Activated CD4-positive, alpha-beta T cell treated with anti-CD3 and anti-CD28 coated beads, Interleukin-2, Interleukin-6, amounts not matched to agents 100 ng/mL and 50 ng/mL, durations not matched to agents 16 hours and 8 hours (primary cell): ENCODE measurements around the gene RAB1A.

Experiments used
- DNase-seq: peaks from one replicate; pipeline ENCODE4 v3.0.0-alpha.2; 2020

RAB1A gene

DNA sequence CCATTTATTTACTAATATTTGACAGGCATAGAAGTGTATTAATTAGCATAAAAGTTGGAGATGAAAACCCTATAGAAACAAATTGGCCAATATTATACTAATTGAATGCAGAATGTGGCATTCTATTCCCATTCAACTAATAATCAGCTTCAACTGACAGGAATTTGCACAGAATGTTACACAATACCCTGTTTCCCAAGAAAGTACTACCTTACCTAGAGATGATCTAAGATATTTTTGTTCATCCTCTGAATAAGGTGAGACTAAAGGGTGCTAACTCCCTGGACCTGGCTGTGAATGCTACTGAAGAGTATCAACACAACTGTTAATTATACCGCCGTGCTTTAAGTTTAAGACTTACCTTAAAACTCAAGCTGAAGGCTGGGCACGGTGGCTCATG is 44.8 kb downstream of the RAB1A start:
- no peak for DNase-seq

DNA sequence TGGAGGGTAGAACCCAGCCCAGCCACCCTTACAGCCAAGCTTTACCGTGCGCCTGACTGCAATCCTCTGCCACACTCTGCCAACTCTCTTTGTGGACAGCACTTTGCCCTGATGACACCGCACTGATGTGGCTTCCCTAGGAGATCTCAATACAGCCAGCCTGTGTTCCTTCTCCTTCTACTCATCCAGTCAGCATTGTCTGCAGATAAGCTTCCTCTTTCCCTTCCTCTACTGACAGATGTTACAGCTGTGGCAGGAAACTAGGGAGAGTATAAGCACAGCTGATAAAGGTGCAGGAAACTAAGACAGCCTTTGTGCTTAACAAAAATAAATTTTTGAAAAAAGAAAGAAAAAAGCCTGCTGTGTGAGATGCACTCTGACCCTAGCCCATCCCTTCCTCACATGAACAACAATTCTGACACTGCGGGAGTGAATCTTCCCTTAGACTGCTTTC is 48.6 kb downstream of the RAB1A start:
- no peak for DNase-seq

DNA sequence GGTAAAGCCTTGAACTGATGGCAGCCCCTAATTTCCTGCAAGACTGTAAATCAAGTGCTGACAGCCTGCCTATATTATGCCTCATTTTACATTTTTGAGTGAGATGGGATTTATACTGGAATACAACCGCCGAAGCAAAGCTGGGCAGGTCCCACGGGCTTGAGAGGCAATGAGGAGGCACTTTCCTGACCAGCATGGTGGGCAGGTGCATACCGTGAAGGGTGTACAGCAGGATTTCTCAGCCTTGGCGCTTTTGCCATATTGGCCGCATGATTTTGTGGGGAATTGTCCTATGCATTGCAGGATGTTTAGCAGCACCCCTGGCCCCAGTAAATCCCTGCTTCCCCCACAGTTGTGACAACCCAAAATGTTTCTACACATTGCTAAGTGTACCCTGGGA is 50.9 kb downstream of the RAB1A start:
- no peak for DNase-seq

DNA sequence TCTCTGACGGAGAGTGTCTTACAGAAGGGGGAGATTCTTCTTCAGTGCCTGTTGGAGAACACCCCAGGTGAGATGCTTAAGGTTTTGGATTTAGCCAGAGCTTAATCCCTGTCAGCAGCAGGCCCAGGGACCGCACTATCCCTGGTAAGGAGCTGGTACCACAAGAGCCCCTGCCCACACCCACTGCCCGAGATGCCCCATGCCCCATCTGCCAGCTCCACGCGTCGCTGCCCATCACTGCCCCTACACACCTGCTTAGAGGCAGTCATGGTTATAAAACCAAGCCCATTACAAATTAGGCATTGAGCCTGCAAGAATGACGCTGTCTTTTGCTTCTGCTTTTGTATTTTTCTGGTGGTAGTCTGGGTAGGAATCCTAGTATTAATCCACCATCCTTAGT is 52.0 kb downstream of the RAB1A start:
- no peak for DNase-seq

DNA sequence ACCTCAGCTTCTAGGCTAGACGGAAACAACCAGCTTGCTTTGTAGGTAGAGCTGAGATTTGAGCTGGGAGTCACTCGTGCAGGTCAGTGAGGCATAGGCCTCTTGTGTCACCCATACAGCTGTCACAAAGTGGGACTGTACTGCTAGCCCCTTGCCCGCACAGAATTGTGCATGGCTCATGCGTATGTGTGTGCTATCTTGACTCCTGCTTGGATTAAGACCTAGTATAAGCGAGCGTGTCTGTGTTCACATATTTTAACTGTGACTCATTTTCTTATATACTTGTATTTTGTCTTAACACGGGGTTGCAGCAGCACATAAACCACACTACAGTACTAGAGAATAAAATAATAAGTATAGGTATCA is 53.6 kb downstream of the RAB1A start:
- DNase-seq = no peak

- DNase-seq = no peak
Observed at GRCh38 chr2:65075605-65076344, 54.1 kb downstream of the RAB1A start.

GRCh38 chr2:65075176-65075575 is 54.7 kb downstream of the RAB1A start:
- DNase-seq = no peak

DNA sequence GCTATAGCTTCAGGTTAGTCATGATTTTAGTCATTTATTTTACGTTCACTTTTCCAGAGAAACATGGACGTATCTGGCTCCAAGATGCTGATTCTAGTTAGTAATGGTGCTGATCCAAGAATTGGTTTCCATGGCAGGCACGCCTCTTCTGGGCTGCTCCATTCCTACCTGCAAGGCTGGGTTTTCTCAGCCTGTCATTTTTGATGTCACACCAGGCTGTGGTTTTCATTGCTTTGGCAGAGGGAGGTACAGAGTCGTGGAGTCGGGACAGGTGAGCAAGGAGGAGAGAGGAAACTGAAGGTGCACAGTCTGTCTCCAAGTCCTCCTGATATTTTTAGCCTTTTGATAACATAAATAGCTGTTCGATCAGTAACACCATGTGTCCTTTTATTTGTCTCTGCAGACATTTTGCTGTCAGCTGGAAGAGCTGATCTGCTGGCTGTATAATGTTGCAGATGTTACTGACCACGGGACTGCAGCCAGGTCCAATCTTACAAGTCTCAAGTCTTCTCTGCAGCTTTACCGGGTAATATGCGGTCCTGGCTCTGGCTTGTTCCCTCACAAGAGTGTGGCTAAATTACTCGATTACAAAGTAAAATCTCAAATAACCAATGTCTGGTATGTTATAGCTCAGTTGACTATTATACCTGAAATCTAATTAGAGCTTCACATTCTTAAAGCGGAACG is 55.9 kb downstream of the RAB1A start:
- no peak for DNase-seq

DNA sequence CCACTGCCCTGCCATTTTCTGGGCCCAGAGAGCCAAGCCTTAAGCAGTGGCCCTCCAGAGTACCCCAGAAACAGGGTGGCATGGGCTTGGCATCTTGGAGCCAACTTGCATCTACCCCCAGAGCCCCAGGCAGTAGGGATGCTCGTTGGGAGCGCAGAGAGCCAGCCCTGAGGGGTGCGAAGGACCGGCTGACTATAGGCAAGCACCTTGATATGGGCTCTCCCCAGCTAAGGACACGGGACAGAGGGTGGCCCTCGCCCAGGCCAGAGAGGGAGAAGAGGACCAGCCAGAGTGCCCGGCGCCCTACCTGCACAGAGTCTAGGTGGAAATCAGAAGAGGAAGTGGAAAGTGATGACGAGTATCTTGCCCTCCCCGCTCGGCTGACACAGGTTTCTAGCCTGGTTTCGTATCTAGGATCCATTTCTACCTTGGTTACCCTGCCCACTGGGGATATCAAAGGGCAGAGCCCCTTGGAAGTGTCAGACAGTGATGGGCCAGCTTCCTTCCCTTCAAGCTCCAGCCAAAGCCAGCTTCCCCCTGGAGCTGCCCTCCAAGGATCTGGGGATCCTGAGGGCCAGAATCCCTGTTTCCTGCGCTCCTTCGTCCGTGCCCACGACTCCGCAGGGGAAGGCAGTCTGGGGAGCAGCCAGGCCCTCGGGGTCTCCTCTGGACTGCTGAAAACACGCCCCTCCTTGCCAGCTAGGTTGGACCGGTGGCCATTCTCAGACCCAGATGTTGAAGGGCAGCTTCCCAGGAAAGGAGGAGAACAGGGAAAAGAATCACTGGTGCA is 57.5 kb downstream of the RAB1A start:
- DNase-seq = no peak

DNA sequence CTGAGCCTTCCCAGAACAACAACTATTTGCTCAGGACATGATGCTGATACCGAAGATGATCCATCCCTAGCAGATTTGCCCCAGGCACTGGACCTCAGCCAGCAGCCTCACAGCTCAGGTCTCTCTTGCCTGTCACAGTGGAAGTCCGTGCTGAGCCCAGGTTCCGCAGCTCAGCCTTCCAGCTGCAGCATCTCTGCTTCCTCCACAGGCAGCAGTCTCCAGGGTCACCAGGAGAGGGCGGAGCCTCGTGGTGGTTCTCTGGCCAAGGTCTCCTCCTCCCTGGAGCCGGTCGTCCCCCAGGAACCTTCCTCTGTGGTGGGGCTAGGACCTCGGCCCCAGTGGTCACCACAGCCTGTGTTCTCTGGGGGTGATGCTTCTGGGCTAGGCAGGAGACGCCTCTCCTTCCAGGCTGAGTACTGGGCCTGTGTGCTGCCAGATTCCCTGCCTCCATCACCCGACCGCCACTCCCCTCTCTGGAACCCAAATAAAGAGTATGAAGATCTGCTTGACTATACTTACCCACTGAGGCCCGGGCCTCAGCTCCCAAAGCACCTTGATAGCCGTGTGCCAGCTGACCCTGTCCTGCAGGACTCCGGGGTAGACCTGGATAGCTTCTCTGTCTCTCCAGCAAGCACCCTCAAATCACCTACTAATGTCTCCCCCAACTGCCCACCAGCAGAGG is 58.3 kb downstream of the RAB1A start:
- DNase-seq = no peak

- DNase-seq = no peak
Observed at GRCh38 chr2:65070856-65071255, 59.0 kb downstream of the RAB1A start.

- no peak for DNase-seq
Observed at GRCh38 chr2:65070172-65070830, 59.6 kb downstream of the RAB1A start.

- no peak for DNase-seq
Observed at GRCh38 chr2:65069439-65069824, 60.5 kb downstream of the RAB1A start.

- no peak for DNase-seq
Observed at GRCh38 chr2:65067806-65068553, 61.9 kb downstream of the RAB1A start.

- peak; percentile 74 for DNase-seq
Observed at GRCh38 chr2:65064728-65065552, 65.0 kb downstream of the RAB1A start.

- no peak for DNase-seq
Observed at GRCh38 chr2:65062843-65063825, 66.8 kb downstream of the RAB1A start.

DNA sequence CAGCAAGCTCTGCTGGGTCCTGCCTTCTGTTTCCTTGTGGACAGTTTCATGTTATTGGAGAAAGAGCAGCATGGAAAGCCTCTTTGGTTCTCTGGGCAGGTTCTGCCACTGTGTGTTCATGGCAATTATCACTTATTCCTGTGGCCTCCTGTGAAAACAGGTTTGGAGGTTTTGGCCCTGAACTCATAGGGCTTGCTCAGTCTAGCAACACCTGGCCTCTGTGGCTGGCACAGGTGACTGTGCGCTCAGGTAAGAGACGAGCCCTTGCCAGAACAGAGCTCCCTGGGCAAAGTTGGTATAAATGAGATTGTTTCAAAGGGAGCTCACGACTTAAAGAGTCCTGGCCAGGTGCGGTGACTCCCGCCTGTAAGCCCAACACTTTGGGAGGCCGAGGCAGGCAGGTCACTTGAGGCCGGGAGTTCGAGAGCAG is 68.0 kb downstream of the RAB1A start:
- DNase-seq = no peak

DNA sequence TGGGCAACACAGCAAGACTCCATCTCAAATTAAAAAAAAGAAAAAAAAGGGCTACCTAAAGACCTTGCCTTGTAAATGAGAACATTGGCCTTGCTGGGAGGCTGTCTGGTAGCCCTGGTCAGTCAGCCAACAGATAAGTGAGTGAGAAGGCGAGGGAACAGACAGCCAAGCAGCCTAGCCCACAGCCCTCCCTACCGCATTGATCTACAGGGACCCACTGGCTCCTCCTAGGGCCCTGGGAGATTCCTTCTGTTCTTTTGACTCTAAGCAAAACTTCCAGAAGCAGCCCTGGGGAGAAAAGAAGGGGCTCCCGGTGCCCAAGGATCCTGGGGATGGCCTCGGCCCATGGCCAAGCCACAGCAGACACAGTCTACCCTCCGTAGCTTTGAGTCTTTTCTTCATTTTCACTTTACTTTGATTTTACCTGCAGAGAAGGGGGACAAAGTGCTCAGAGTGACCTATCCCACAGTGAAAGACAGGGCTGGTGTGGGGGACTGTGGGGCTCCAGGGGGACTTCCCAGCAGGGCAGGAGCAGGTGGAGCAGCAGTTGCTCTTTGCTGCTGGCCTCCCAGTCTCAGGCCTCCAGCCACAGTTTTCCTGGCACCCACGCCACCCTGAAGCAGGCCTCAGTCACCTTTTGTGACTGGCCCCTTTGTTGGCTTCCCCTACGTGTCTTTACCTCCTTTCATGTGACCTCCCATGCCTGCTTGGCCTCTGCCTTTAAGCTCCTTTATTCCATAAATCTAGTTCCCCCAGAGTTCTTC is 68.6 kb downstream of the RAB1A start:
- DNase-seq = no peak

GRCh38 chr2:65059071-65059470 is 70.8 kb downstream of the RAB1A start:
- DNase-seq = no peak
